A549 (cell line): ENCODE data around the gene PTPN14. TPM values are rescaled to one million over a fixed set of nuclear protein-coding genes. Genes with fewer than 3 reads are reported as not detected.

Experiments
- ATAC-seq, 2 experiments: fragments of 200-7000 bp in 1 of 2; fragments of >200 bp in 1 of 2; cut with Nextera tagmentation in 1 of 2; cut with Tn5 transposase in 1 of 2; 3 replicates each; pipeline versions ENCODE4 v1.8.0 to v1.9.1; 2018 to 2020; ENCODE audit warnings: mild to moderate bottlenecking in 1 of 2, moderate library complexity in 1 of 2
- CTCF ChIA-PET: fragments of 300-600 bp; sonication (Branson Sonifier 250); formaldehyde crosslinking; extraction: SDS; loops from one replicate; lab custom pipeline; 2021; ENCODE audit warnings: antibody characterized with exemption, inconsistent platforms; lab: Yijun Ruan, JAX
- POLR2A ChIA-PET: fragments of 350-600 bp; formaldehyde crosslinking; extraction: SDS; loops from one replicate; lab custom pipeline; 2021; ENCODE audit warnings: antibody characterized with exemption, inconsistent platforms; lab: Yijun Ruan, JAX
- DNase-seq, 2 experiments: peaks; one replicate each; pipeline versions ENCODE4 v3.0.0 to v3.0.0-alpha.2; 2011 to 2016; ENCODE audit warnings: low read depth in 1 of 2, low spot score in 1 of 2
- FAIRE-seq: peaks from 2 replicates; lab custom pipeline; 2011; peaks lifted over from hg19 to GRCh38; lab: Jason Lieb, UNC
- H3K27ac ChIP-seq, 2 experiments: fragments of >200 bp; sonication (Bioruptor Twin); formaldehyde crosslinking; 3 replicates each; pipeline ENCODE4 v1.5.1; 2016 to 2017
- H3K4me1 ChIP-seq: fragments of >200 bp; sonication (Bioruptor Twin); formaldehyde crosslinking; 3 replicates; pipeline ENCODE4 v1.6.1; 2016
- H3K4me2 ChIP-seq: fragments of >200 bp; sonication (Bioruptor Twin); formaldehyde crosslinking; 3 replicates; pipeline ENCODE4 v1.6.1; 2016
- H3K4me3 ChIP-seq: fragments of >200 bp; sonication (Bioruptor Twin); formaldehyde crosslinking; 3 replicates; pipeline ENCODE4 v1.5.1; 2016
- H3K9me3 ChIP-seq: fragments of >200 bp; sonication (Bioruptor Twin); formaldehyde crosslinking; 3 replicates; pipeline ENCODE4 v1.6.1; 2016
- BHLHE40 ChIP-seq: IDR thresholded peaks from 2 replicates; pipeline ENCODE4 v1.6.1; 2012; ENCODE audit warnings: low read depth, low read length, inconsistent platforms
- CBX2 ChIP-seq: fragments of 200-600 bp; sonication (generic); IDR thresholded peaks from 2 replicates; pipeline ENCODE4 v1.6.1; 2016; ENCODE audit warnings: low read depth, mild to moderate bottlenecking, borderline replicate concordance
- CBX8 ChIP-seq: fragments of 200-600 bp; sonication (generic); IDR thresholded peaks from 2 replicates; pipeline ENCODE4 v1.6.1; 2016
- CHD2 ChIP-seq: fragments of 150-350 bp; IDR thresholded peaks from 2 replicates; pipeline ENCODE4 v1.6.1; 2014; ENCODE audit warnings: low read length; ENCODE audit not compliant: partially characterized antibody
- CTCF ChIP-seq: fragments of >200 bp; sonication (Bioruptor Twin); formaldehyde crosslinking; IDR thresholded peaks from 3 replicates; pipeline ENCODE4 v1.5.1; 2016
- E2F6 ChIP-seq: IDR thresholded peaks from 2 replicates; pipeline ENCODE4 v1.6.1; 2012; ENCODE audit warnings: low read depth, borderline replicate concordance
- EHMT2 ChIP-seq: fragments of 200-600 bp; sonication (generic); IDR thresholded peaks from 2 replicates; pipeline ENCODE4 v1.6.1; 2016; ENCODE audit warnings: antibody characterized with exemption, low read depth, mild to moderate bottlenecking, moderate library complexity
- EP300 ChIP-seq, 2 experiments: fragments of >200 bp; sonication (Bioruptor Twin); formaldehyde crosslinking; IDR thresholded peaks; 2 replicates in 1 of 2; 3 replicates in 1 of 2; pipeline ENCODE4 v1.6.1; 2016 to 2017
- FOSL2 ChIP-seq, 2 experiments: fragments of 450-650 bp in 1 of 2; fragments of >200 bp in 1 of 2; sonication (Bioruptor Twin) in 1 of 2; formaldehyde crosslinking; IDR thresholded peaks; 2 replicates each; pipeline versions ENCODE4 v1.5.0 to v1.6.1; 2016 to 2020; ENCODE audit warnings: mild to moderate bottlenecking in 1 of 2, moderate library complexity in 1 of 2
- FOXS1 ChIP-seq: fragments of 250-450 bp; sonication (Bioruptor Pico); IDR thresholded peaks from 2 replicates; pipeline ENCODE4 v1.5.0; 2020; ENCODE audit warnings: mild to moderate bottlenecking, moderate library complexity
- GATA3 ChIP-seq: IDR thresholded peaks from 2 replicates; pipeline ENCODE4 v1.6.1; 2012; ENCODE audit warnings: borderline replicate concordance
- HEYL ChIP-seq: fragments of 250-450 bp; sonication (Bioruptor Pico); IDR thresholded peaks from 2 replicates; pipeline ENCODE4 v1.8.0; 2021; ENCODE audit warnings: mild to moderate bottlenecking, moderate library complexity
- HOXB5 ChIP-seq: fragments of 250-450 bp; sonication (Bioruptor Pico); IDR thresholded peaks from 2 replicates; pipeline ENCODE4 v1.5.0; 2020; ENCODE audit warnings: mild to moderate bottlenecking, moderate library complexity
- JUN ChIP-seq, 2 experiments: fragments of >200 bp; sonication (Bioruptor Twin); formaldehyde crosslinking; IDR thresholded peaks; 2 replicates in 1 of 2; 3 replicates in 1 of 2; pipeline ENCODE4 v1.6.1; 2016 to 2017
- JUNB ChIP-seq: fragments of >200 bp; sonication (Bioruptor Twin); formaldehyde crosslinking; IDR thresholded peaks from 2 replicates; pipeline ENCODE4 v1.6.1; 2016
- KDM1A ChIP-seq: fragments of 200-600 bp; sonication (generic); IDR thresholded peaks from 2 replicates; pipeline ENCODE4 v1.6.1; 2016; ENCODE audit warnings: low read depth, mild to moderate bottlenecking
- KDM5A ChIP-seq: fragments of 200-600 bp; sonication (generic); IDR thresholded peaks from 2 replicates; pipeline ENCODE4 v1.6.1; 2016; ENCODE audit warnings: antibody characterized with exemption, mild to moderate bottlenecking
- MAX ChIP-seq: IDR thresholded peaks from 2 replicates; pipeline ENCODE4 v1.6.1; 2012
- MAZ ChIP-seq: fragments of 150-350 bp; IDR thresholded peaks from 2 replicates; pipeline ENCODE4 v1.6.1; 2014; ENCODE audit warnings: antibody characterized with exemption, low read depth, low read length, borderline replicate concordance
- NFE2L2 ChIP-seq: fragments of 150-350 bp; conservative IDR thresholded peaks from 2 replicates; pipeline ENCODE4 v1.6.1; 2014; ENCODE audit warnings: low read length
- NR3C1 ChIP-seq: fragments of >200 bp; sonication (Bioruptor Twin); formaldehyde crosslinking; IDR thresholded peaks from 3 replicates; pipeline ENCODE4 v1.6.1; 2017
- PBX3 ChIP-seq: IDR thresholded peaks from 2 replicates; pipeline ENCODE4 v1.6.1; 2012
- PHF8 ChIP-seq: fragments of 200-600 bp; sonication (generic); IDR thresholded peaks from 2 replicates; pipeline ENCODE4 v1.6.1; 2016; ENCODE audit warnings: low read depth, mild to moderate bottlenecking, antibody characterized with exemption, moderate library complexity, borderline replicate concordance
- RAD21 ChIP-seq, 2 experiments: fragments of >200 bp in 1 of 2; sonication (Bioruptor Twin) in 1 of 2; formaldehyde crosslinking in 1 of 2; IDR thresholded peaks in 1 of 2; conservative IDR thresholded peaks in 1 of 2; 2 replicates in 1 of 2; 3 replicates in 1 of 2; pipeline ENCODE4 v1.6.1; 2012 to 2018; ENCODE audit warnings: inconsistent platforms in 1 of 2
- RARB ChIP-seq: fragments of 250-450 bp; sonication (Bioruptor Pico); IDR thresholded peaks from 2 replicates; pipeline ENCODE4 v1.8.0; 2021; ENCODE audit warnings: mild to moderate bottlenecking, moderate library complexity
- RFX5 ChIP-seq: fragments of 450-650 bp; IDR thresholded peaks from 2 replicates; pipeline ENCODE4 v1.7.1; 2014; ENCODE audit warnings: antibody characterized with exemption, mild to moderate bottlenecking, moderate library complexity
- SMC3 ChIP-seq: fragments of >200 bp; sonication (Bioruptor Twin); formaldehyde crosslinking; IDR thresholded peaks from 3 replicates; pipeline ENCODE4 v1.6.1; 2018; ENCODE audit warnings: inconsistent platforms
- SREBF2 ChIP-seq: fragments of 450-650 bp; IDR thresholded peaks from 2 replicates; pipeline ENCODE4 v1.6.1; 2014; ENCODE audit warnings: mild to moderate bottlenecking, moderate library complexity
- TFCP2L1 ChIP-seq: fragments of 250-450 bp; sonication (Bioruptor Pico); IDR thresholded peaks from 2 replicates; pipeline ENCODE4 v1.5.0; 2021; ENCODE audit warnings: mild to moderate bottlenecking
- USF2 ChIP-seq: fragments of 450-650 bp; IDR thresholded peaks from 2 replicates; pipeline ENCODE4 v1.6.1; 2014; ENCODE audit warnings: antibody characterized with exemption
- ZC3H11A ChIP-seq: fragments of 450-650 bp; IDR thresholded peaks from 2 replicates; pipeline ENCODE4 v1.6.1; 2014; ENCODE audit warnings: antibody characterized with exemption, mild to moderate bottlenecking
- WGBS: methylation state at CpG from one replicate; pipeline ENCODE4 v1.1.6; 2017; ENCODE audit errors: missing lambda C conversion rate; 5-methylcytosine and 5-hydroxymethylcytosine counted together
- polyA plus RNA-seq, 4 experiments: library from polyadenylated mRNA; depleted of rRNA in 3 of 4; stranded (reverse); fragments of >200 nt; fragmentation: RNase III in 1 of 4; extraction: RNeasy Plus Mini Kit Qiagen cat#74134 plus additional on column Dnase treatment in 1 of 4; gene quantifications; 2 replicates in 3 of 4; 3 replicates in 1 of 4; pipeline ENCODE4 v1.2.3, GENCODE V29; 2011 to 2017

The PTPN14 gene
- polyA plus RNA-seq, 2 of the 4 experiments (the other 2 are of a cell fraction): 9.2 to 10.0 TPM

GRCh38 chr1:214511639-214511998 lies 39.8 kb downstream of the PTPN14 start:
- no peak overlapping the region for H3K4me3 ChIP-seq
- ChIA-PET CTCF (no interaction called here), POLR2A (no interaction called here)
- FAIRE-seq (no peak), ATAC-seq (no peak), DNase-seq (no peak)
- no peaks in the 10 kb centered on the region for H3K9me3 ChIP-seq
- H3K4me1 ChIP-seq: peaks cover 47% of the 10 kb centered on the region
- no peak overlapping the region for H3K27ac ChIP-seq
- WGBS: 88% methylated on average over 1 of the region's 1 CpG
- H3K4me2 ChIP-seq: no peak overlapping the region
- TF ChIP-seq HEYL (CRISPR knock-in tag) (no peak), CTCF (no peak), RFX5 (no peak), RARB (CRISPR knock-in tag) (no peak), PHF8 (no peak), CBX2 (no peak), NR3C1 (no peak), TFCP2L1 (CRISPR knock-in tag) (no peak), E2F6 (no peak), GATA3 (no peak), CHD2 (no peak), RAD21 (conservative IDR thresholded peaks at IDR 0.05 in 1 of 2, IDR thresholded peaks at IDR 0.05 in 1 of 2) (no peak), SMC3 (no peak), BHLHE40 (no peak), KDM1A (no peak), FOXS1 (no peak), CBX8 (no peak), EP300 (IDR thresholded peaks at IDR 0.05) (no peak), EHMT2 (no peak), USF2 (no peak)

- no peak overlapping the region for H3K27ac ChIP-seq
- ChIA-PET CTCF (no interaction called here), POLR2A (no interaction called here)
- H3K9me3 ChIP-seq: no peaks in the 10 kb centered on the region
- WGBS: 94% methylated on average over 6 of the region's 6 CpGs
- FAIRE-seq (no peak), ATAC-seq (no peak), DNase-seq (no peak)
- H3K4me2 ChIP-seq: no peak overlapping the region
- peaks cover 47% of the 10 kb centered on the region for H3K4me1 ChIP-seq
- no peak overlapping the region for H3K4me3 ChIP-seq
- TF ChIP-seq EP300 (IDR thresholded peaks at IDR 0.05) (no peak), HOXB5 (CRISPR knock-in tag) (no peak), JUN (IDR thresholded peaks at IDR 0.05) (no peak), NFE2L2 (no peak), RARB (CRISPR knock-in tag) (no peak), MAX (no peak), KDM5A (no peak), TFCP2L1 (CRISPR knock-in tag) (no peak), CBX2 (no peak), JUNB (no peak), PBX3 (no peak), ZC3H11A (no peak), MAZ (no peak), FOSL2 (IDR thresholded peaks at IDR 0.05) (no peak), FOSL2 (CRISPR knock-in tag; IDR thresholded peaks at IDR 0.05) (no peak), SMC3 (no peak), SREBF2 (no peak)
These were observed 40.3 kb downstream of the PTPN14 start for GRCh38 chr1:214510914-214511638.
